Measurements from ENCODE around the gene SV2C. TPM values are rescaled to one million over a fixed set of nuclear protein-coding genes. Genes with fewer than 3 reads are reported as not detected.

The SV2C gene
- total RNA-seq, 4 donors from 2014 or later = 0.05 to 0.11 TPM; not detected in 2

DNA sequence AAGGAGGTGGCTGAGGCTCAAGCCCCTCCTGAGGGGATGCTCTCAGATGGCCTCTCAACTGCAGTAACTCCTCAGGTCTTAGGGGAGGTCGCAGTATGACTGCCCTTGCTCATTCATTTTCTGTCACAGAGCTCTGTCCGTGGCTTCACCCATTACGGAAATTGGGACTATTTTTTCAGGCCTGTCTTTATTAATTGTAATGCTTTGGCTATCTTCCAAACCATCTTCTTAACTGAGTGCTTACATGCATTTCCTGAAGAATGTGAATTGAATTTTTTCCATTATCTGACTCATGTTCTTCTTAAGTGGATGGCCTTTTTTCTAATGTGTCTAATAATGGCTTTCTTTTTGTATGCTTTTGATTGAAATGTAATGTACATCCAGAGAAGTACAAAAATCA is 36.4 kb upstream of the SV2C start:
- Histone ChIP-seq H3K9me3 (no peaks in the 10 kb centered on the region), H3K4me3 (replicated peaks in 1 of 3) (no peak overlapping the region), H3K27ac (no peak overlapping the region), H3K36me3 (no peaks in the 10 kb centered on the region), H3K4me1 (no peaks in the 10 kb centered on the region), H3K27me3 (no peaks in the 10 kb centered on the region)
- TF ChIP-seq, protein P1, sequence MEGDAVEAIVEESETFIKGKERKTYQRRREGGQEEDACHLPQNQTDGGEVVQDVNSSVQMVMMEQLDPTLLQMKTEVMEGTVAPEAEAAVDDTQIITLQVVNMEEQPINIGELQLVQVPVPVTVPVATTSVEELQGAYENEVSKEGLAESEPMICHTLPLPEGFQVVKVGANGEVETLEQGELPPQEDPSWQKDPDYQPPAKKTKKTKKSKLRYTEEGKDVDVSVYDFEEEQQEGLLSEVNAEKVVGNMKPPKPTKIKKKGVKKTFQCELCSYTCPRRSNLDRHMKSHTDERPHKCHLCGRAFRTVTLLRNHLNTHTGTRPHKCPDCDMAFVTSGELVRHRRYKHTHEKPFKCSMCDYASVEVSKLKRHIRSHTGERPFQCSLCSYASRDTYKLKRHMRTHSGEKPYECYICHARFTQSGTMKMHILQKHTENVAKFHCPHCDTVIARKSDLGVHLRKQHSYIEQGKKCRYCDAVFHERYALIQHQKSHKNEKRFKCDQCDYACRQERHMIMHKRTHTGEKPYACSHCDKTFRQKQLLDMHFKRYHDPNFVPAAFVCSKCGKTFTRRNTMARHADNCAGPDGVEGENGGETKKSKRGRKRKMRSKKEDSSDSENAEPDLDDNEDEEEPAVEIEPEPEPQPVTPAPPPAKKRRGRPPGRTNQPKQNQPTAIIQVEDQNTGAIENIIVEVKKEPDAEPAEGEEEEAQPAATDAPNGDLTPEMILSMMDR (IDR thresholded peaks at IDR 0.05) = no peak
- no peak for TF ChIP-seq POLR2A (IDR thresholded peaks at IDR 0.05)
- intact Hi-C loops (cut with DNase I) = no loop called here
- DNase-seq = no peak
- 62 to 69% methylated on average over 3 of the region's 3 CpGs for WGBS, 2 donors

DNA sequence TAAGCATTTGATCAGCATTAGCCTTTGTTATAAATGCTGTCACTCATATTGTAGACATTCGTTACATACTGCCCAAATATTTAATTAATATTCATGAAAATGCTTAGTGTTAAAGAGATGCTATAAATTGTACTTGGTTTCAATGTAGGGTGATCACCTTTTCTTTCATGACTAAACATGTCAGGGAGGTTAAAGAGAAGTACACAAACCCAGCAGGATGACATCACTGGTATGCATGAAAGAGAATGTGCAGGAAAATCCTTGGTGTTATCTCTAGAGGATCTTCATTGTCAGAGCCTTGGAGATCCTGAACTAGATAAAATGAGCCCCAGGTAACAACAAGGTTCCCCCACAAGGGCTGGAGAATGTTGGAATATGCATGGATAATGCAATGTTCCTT is 33.0 kb upstream of the SV2C start:
- DNase-seq = no peak
- TF ChIP-seq, protein P1 (IDR thresholded peaks at IDR 0.05) = no peak
- no peak for TF ChIP-seq POLR2A (IDR thresholded peaks at IDR 0.05)
- Histone ChIP-seq H3K27me3 (no peaks in the 10 kb centered on the region), H3K4me3 (replicated peaks in 1 of 3) (no peak overlapping the region), H3K36me3 (no peaks in the 10 kb centered on the region), H3K9me3 (no peaks in the 10 kb centered on the region), H3K4me1 (no peaks in the 10 kb centered on the region), H3K27ac (no peak overlapping the region)
- intact Hi-C loops (cut with DNase I) = no loop called here
- WGBS, 2 donors = 74 to 89% methylated on average over 1 of the region's 1 CpG

DNA sequence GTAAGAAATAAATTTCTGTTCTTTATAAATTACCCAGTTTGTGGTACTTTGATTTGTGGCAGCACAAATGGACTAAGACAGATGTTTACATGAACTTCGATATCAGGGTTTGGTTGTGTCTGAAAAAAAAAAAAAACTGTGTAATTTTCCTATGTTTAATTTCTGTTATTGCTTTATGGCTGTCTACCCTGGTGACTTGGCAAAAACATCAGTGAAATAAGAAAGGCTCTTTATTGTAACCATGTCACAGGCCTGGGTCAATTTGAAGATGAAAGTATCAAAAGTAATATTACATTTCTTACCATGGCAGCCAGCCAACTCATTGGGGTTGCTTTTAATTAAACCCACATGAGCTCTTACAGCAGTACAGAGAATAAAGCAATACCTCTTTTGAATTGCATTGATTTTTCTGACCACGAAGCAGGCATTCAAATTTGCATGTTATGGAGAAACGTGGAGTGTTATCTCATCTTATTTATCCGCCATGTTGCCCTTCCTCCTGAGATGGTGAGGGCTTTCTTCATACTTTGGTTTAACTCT is 20.6 kb upstream of the SV2C start:
- Histone ChIP-seq H3K27ac (no peak overlapping the region), H3K36me3 (no peaks in the 10 kb centered on the region), H3K9me3 (no peaks in the 10 kb centered on the region), H3K27me3 (no peaks in the 10 kb centered on the region), H3K4me1 (no peaks in the 10 kb centered on the region), H3K4me3 (replicated peaks in 1 of 3) (no peak overlapping the region)
- intact Hi-C loops (cut with DNase I) = no loop called here
- DNase-seq = no peak
- 66 to 70% methylated on average over 4 of the region's 4 CpGs for WGBS, 2 donors
- TF ChIP-seq, protein P1 (IDR thresholded peaks at IDR 0.05) = no peak
- no peak for TF ChIP-seq POLR2A (IDR thresholded peaks at IDR 0.05)

DNA sequence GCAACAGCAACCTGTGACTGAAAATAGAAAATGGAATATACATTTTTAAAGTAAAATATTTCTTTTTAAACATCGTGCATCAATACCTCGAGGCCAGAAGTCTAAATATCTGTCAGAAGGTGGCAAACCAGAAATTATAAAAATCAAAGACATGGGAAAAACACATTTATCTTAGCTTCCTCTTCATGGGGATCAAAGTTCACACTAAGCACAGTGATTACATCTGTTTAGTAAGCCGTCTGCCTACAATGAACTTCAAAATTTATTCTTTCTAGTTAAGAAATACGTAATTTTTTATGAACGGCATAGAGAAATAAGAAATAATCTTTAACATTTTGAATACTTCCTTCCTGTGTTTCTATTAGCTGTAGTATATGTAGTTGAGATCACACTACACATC is 17.9 kb upstream of the SV2C start:
- Histone ChIP-seq H3K4me3 (replicated peaks in 1 of 3) (no peak overlapping the region), H3K27me3 (no peaks in the 10 kb centered on the region), H3K27ac (no peak overlapping the region), H3K36me3 (no peaks in the 10 kb centered on the region), H3K9me3 (no peaks in the 10 kb centered on the region), H3K4me1 (no peaks in the 10 kb centered on the region)
- intact Hi-C loops (cut with DNase I) = no loop called here
- TF ChIP-seq, protein P1 (IDR thresholded peaks at IDR 0.05) = no peak
- no peak for TF ChIP-seq POLR2A (IDR thresholded peaks at IDR 0.05)
- no peak for DNase-seq
- 84 to 86% methylated on average over 5 of the region's 5 CpGs for WGBS, 2 donors

DNA sequence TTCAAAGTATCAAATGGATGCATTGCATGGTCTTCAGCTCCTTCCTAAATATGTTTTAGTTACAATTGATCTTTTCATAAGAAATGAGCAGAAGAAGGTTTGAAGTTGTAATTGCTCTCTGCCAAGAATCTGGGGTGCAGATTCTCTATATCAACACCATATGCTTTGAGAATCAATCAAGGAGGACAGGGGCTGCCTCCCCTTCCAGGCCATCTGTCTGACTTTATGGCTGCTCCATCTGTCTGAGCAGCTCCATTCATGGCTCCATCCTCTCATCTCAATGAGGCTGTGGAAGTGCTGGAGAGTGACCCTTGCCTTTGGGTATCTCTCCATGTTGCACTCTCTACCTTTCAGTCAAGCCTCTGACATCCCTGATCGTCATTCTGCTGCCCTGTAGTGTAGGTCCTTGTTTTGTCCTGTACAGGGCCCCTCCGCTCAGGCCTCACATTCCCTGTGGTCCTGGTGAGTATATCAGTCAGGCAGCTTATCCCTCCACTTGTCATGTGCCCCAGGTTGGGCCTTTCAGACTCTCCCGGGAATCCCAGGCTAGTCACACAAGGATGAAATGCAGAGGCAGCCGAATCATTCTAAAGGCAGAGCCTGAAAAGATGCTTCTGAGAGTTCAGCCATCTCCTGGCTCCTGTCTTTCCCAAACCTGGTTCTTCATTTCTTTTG is 14.0 kb upstream of the SV2C start:
- no peaks in the 10 kb centered on the region for H3K27me3 ChIP-seq
- H3K4me1 ChIP-seq = no peaks in the 10 kb centered on the region
- H3K9me3 ChIP-seq = no peaks in the 10 kb centered on the region
- 77 to 80% methylated on average over 4 of the region's 4 CpGs for WGBS, 2 donors
- intact Hi-C loops (cut with DNase I) = no loop called here
- no peak overlapping the region for H3K27ac ChIP-seq
- no peak for DNase-seq
- TF ChIP-seq, protein P1 (IDR thresholded peaks at IDR 0.05) = no peak
- no peak for TF ChIP-seq POLR2A (IDR thresholded peaks at IDR 0.05)
- no peaks in the 10 kb centered on the region for H3K36me3 ChIP-seq
- H3K4me3 ChIP-seq (replicated peaks in 1 of 3) = no peak overlapping the region
